ENCODE measurements around the gene ZNF726.
"Not testable (repeated sequence)": the region's sequence is repeated elsewhere in the genome, so short reads cannot be mapped to it uniquely, and the experiment has no call there.

ZNF726 gene

DNA sequence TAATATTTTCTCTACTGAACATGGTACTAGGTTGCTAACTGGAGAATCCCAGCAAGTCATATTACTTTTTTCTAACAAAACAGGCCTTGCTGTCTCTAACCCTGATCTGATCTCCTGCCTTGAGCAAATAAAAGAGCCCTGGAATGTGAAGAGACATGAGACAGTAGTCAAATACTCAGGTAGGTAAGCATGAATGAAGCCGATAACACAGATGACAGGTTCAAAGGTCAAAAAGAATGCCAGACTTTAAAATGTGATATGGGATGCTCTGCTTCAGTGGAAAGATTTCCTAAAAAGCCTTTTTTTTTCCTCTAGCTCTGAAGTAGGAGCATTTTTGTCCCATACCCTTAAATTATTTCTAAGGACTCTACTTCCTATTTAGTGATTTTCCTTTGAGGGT lies 28.7 kb downstream of the ZNF726 start:
- no peak for DNase-seq (ENCODE audit: low read depth)

DNA sequence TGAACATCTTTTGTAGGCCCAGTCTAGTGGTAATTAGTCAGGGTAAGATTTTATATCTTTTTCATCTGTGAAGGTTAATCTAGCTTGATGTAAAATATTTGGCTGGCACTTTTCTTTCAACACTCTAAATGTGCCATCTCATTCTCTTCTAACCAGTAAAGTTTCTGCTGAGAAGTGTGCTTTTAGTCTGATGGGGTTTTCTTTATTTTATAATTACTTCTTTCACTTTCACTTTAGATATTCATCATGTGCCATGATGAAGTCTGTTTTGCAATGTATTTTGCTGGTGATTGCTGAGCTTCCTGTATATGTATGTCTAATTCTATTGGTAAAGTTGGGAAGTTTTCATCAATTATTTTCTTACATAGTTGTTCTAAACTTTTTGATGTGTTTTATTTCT lies 31.9 kb downstream of the ZNF726 start:
- DNase-seq (ENCODE audit: low read depth) = no peak

DNA sequence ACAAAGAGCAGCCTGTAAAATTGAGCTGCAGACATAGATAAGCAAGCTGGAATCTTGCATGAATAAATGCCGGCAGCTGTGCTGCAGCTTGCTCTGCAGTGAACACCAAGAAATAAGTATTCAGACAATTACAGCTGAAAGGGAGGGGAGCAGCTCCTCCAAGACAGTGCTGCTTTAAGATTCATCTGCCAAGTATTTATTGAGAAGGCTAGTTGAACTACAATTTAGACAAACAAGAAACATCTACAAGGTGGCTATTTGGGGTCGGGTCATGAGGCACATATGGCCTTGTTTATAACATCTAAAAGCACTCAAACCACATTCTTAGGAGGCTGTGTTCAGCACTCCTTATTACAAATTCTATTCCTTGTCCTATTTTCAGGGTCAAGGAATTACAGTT lies 34.9 kb downstream of the ZNF726 start:
- no peak for DNase-seq (ENCODE audit: low read depth)

DNA sequence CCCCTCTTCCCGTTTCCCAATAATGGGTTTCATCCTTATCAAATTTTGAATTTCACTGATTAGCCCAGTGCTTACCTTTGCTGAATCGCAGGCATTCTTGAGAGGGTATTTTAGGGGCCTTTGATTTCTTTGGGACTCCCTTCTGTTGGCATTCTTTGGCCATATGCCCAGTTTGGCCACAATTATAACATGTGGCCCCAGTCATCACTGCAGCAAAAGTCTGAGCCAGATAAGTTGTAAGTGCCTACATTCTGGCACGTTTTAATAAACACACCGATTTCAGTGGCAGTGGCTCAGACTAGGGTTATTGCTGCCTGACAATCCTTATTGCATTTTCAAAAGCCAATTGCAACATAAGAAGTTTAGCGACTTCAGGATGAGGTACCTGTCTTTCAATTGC lies 41.4 kb downstream of the ZNF726 start:
- no peak for DNase-seq (ENCODE audit: low read depth)

DNA sequence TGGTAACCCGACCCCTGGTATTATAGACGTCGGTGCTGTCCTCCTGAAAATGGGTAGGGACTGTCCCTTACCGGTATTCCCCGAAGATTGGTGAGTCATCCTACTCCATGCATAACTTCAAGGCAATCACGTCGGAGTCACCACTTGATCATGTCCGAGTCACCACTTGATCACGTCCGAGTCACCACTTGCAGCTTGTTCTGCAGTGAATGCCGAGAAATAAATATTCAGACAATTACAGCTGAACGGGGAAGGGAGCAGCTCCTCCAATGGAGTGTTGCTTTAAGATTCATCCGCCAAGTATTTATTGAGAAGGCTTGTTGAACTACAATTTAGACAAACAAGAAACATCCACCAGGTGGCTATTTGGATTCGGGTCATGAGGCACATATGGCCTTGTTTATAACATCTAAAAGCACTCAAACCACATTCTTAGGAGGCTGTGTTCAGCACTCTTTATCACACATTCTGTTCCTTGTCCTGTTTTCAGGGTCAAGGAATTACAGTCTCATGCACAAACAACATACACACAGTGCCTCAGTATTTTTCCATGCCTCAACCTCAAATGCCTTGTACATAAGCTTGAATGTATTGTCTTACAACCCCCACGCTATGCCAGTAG lies 43.1 kb downstream of the ZNF726 start:
- peak; percentile 70 for DNase-seq (ENCODE audit: low read depth)

DNA sequence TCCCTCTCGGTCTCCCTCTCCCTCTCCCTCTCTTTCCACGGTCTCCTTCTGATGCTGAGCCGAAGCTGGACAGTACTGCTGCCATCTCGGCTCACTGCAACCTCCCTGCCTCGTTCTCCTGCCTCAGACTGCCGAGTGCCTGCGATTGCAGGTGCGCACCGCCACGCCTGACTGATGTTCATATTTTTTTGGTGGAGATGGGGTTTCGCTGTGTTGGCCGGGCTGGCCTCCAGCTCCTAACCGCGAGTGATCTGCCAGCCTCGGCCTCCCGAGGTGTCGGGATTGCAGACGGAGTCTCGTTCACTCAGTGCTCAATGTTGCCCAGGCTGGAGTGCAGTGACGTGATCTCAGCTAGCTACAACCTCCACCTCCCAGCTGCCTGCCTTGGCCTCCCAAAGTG lies 48.7 kb downstream of the ZNF726 start:
- DNase-seq (ENCODE audit: low read depth) = not testable (repeated sequence)

DNA sequence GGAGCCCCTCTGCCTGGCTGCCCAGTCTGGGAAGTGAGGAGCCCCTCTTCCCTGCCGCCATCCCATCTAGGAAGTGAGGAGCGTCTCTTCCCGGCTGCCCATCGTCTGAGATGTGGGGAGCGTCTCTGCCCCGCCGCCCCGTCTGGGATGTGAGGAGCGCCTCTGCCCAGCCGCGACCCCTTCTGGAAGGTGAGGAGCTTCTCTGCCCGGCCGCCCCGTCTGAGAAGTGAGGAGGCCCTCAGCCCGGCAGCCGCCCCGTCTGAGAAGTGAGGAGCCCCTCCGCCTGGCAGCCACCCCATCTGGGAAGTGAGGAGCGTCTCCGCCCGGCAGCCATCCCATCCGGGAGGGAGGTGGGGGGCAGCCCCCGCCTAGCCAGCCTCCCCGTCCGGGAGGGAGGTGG lies 49.2 kb downstream of the ZNF726 start:
- not testable (repeated sequence) for DNase-seq (ENCODE audit: low read depth)

DNA sequence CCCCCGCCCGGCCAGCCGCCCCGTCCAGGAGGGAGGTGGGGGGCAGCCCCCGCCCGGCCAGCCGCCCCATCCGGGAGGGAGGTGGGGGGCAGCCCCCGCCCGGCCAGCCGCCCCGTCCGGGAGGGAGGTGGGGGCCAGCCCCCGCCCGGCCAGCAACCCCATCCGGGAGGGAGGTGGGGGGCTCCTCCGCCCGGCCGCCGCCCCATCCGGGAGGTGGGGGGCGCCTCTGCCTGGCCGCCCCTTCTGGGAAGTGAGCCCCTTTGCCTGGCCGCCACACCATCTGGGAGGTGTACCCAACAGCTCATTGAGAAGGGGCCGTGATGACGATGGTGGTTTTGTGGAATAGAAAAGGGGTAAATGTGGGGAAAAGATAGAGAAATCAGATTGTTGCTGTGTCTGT lies 49.6 kb downstream of the ZNF726 start:
- DNase-seq (ENCODE audit: low read depth) = not testable (repeated sequence)

DNA sequence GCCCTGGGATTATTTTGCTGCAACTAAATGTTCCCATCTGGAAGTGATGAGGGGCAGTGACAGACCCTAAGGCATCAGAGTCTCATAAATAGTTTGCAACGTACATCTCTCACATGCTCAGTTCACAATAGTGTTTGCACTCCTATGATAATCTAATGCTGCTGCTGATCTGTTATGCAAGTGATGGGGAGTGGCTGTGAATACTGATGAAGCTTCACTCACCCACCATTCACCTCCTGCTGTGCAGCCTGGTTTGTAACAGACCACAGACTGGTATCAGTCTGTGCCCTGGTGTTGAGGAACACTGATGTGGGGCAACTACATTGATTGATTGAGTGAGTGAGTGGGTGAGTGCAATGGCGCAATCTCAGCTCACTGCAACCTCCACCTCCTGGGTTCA lies 54.9 kb downstream of the ZNF726 start:
- DNase-seq (ENCODE audit: low read depth) = no peak

DNA sequence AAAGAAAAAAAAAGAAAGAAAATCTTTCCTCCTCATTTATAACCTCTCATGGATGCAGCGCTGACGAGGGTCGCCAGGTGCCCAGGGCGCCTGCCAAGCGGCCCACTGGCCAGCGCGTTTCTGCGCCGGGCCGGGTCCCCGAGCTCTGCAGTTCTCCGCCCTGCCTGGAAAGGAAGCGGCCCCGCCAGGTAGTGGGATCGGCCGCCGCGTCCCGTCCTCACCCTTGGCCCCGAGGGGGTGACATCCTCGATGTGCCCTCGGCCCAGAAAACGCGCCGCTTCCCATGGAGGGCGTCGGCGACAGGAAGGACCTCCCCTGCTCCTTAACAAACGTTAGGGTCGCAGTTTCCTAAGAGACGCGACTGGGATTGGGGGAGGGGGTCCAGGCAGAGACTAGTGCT lies 56.9 kb downstream of the ZNF726 start:
- DNase-seq (ENCODE audit: low read depth) = no peak

DNA sequence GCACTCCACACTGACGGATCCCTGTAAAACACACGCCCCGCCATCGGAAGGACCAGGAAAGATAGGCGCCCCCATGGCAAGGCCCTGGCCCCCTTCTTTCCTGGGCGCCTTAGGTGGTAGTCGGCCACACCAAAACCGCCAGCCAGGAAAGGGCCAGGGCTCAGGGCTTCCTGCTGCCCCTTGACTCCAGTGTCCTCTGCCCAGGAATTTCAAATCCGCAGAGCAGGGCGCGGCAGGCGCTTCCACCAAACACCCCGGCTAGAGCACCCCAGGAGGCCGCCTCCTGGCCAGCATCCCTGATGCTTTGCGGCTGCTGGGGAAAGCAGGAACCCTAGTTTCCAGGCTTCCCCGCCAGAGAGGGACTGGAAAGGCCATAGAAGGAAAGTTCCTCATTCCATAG lies 57.5 kb downstream of the ZNF726 start:
- no peak for DNase-seq (ENCODE audit: low read depth)

DNA sequence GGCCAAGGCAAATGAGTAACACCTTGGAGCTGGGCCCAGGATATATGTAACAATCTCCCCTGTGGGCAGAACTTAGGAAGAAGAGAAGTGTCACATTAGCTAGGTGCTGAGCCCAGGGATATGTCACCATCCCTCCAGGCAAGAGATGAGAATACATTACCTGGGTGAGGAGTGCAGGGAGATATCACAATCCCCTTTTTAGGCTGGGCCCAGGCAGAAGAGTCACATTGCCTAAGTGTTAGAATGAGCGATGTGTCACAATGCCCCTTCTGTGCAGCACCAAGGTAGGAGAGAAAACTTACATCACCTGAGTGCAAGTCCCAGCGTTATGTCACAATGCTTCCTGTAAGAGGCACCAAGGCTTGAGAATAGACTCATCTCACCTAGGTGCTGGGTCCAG lies 60.3 kb downstream of the ZNF726 start:
- DNase-seq (ENCODE audit: low read depth) = no peak

DNA sequence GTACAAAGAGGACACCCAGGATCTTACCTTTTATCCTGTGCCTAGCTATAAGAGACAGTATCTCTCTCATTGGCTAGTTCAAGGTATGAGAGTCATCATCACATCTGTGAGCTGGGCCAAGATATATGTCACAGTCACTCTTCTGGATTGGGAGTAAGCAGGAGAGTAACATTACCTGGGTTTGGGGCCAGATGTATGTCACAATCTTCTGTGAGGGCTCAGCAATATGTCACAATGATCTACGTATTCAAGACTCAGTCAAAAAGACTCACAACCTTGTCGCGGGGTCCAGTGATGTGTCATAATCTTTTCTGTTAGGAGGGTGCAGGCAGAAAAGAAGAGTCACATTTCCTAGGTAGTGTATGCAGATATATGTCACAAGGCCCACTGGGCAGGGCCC lies 61.9 kb downstream of the ZNF726 start:
- DNase-seq (ENCODE audit: low read depth) = not testable (repeated sequence)

DNA sequence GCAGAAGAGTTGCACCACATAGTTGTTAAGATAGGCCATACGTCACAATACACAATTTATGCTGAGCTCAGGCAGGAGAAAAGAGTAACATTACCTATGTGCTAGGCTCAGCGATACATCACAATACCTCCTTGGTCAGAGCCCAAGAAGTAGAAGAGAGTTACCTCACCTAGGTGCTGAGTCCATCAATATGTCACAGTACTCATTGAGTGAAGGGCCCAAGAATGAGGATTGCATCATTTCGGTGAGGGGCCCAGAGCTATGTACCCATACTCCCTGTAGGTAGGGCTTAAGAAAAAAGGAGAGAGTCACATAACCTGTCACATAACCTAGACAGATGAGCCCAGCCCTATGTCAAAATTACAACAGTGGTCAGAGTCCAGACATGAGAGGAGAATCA lies 62.6 kb downstream of the ZNF726 start:
- not testable (repeated sequence) for DNase-seq (ENCODE audit: low read depth)

DNA sequence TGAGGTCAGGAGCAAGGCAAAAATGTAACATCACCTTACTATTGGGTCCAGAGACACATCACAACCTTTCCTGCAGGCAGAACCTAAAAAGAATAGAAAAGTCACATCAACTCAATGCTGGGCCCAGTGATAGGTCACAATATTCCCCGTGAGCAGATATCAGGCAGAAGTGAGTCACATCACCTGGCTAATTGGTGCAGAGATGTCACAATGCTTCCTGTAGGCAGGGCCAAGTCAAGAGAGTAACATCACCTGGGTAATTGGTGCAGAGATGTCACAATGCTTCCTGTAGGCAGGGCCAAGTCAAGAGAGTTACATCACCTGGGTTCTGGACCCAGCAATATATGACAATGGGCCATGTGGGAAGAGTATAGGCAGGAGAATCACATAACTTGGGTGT lies 63.4 kb downstream of the ZNF726 start:
- no peak for DNase-seq (ENCODE audit: low read depth)

DNA sequence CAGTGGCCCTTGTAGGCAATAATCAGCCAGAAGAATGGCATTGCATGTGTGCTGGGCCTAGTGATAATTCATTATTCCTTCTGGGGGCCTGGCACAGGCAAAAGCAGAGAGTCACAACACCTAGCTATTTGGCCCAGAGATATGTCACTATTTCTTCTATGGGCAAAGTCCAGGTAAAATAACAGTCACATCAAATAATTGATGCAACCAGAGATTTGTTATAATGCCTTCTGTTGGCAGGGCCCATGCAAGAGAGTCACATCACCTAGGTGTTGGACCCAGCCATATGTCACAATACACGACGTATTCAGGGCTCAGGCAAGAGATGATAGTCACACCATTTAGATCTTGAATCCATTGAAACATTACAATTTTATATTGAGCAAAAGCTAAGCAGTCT lies 66.1 kb downstream of the ZNF726 start:
- DNase-seq (ENCODE audit: low read depth) = no peak

DNA sequence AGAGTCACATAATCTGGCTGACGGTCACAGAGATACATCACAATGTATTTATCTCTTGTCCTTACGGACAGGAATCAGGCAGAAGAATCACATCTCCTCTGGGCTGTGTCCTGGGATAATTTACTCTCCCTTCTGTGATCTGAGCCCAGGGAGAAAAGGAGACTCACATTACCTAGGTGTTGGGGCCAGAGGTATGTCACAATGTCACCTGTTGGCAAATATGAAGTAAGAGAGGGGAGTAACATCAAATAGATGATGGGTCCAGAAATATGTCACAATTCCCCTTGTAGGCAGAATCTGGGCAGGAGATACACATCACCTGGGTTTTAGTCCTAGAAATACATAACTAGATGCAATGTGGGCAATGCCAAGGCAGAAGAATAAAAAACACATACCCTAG lies 67.2 kb downstream of the ZNF726 start:
- no peak for DNase-seq (ENCODE audit: low read depth)

DNA sequence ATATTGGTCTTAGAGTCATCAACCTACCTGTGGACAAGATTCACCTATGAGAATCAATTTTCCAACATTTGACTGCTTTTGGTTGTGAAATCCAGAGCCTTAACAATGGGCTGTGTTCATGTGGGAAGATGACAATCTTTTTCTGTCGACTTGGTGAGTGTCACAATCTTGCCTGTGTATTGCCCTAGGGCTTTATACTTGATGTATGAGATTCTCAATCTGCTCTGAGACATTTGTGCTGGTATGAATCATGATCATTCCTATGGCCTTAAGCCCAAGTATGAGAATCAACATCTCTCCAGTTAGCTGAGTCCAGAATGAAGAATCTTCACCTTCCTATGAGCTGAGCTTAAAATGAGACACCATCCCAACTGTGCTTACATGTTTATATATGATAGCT lies 68.7 kb downstream of the ZNF726 start:
- DNase-seq (ENCODE audit: low read depth) = no peak

All from non-pigmented ciliary epithelial cell (primary cell).